K562 (cell line): ENCODE results near the gene NANS. TPM values are rescaled to one million over a fixed set of nuclear protein-coding genes. Genes with fewer than 3 reads are reported as not detected.

ENCODE experiments used
- ATAC-seq: fragments of 200-7000 bp; cut with Tn5 transposase; 3 replicates; pipeline ENCODE4 v1.9.1; 2020; ENCODE audit warnings: moderate library complexity
- BruUV-seq: library from RNA; stranded (reverse); fragments of 400-500 nt; replicated peaks from 2 replicates; lab custom pipeline; 2021; lab: Mats Ljungman, UMichigan
- CTCF ChIA-PET: fragments of 300-600 bp; formaldehyde crosslinking; extraction: SDS; loops from one replicate; lab custom pipeline; 2021; ENCODE audit warnings: low intra/inter-chr PET ratio; lab: Yijun Ruan, JAX
- POLR2A ChIA-PET: fragments of 300-600, 350-650 bp; sonication (Branson Sonifier 250); formaldehyde crosslinking; extraction: SDS; loops from one replicate; lab custom pipeline; 2021; ENCODE audit warnings: antibody characterized with exemption, inconsistent platforms; lab: Yijun Ruan, JAX
- DNase-seq, 4 experiments: peaks; one replicate each; pipeline versions ENCODE4 v3.0.0 to v3.0.0-alpha.2; 2011 to 2018; ENCODE audit warnings: low spot score in 3 of 4, mixed read lengths in 3 of 4; ENCODE audit errors: extremely low read depth in 1 of 4
- FAIRE-seq: peaks from 2 replicates; lab custom pipeline; 2011; peaks lifted over from hg19 to GRCh38; lab: Jason Lieb, UNC
- H2AFZ ChIP-seq: 2 replicates; pipeline ENCODE4 v1.6.0; 2011; ENCODE audit warnings: low read depth, low read length, control low read depth, inconsistent platforms
- H3K27ac ChIP-seq: fragments of 200-600 bp; 3 replicates; pipeline ENCODE4 v1.8.0; 2011; ENCODE audit warnings: low read depth, mild to moderate bottlenecking, control low read depth, inconsistent platforms, low read length, moderate library complexity, mixed read lengths; ENCODE audit errors: extremely low read depth
- H3K27me3 ChIP-seq, 2 experiments: fragments of 300-600 bp in 1 of 2; 2 replicates in 1 of 2; 3 replicates in 1 of 2; pipeline versions ENCODE4 v1.6.0 to v1.8.0; 2011; ENCODE audit warnings: inconsistent platforms in 2 of 2, low read length in 2 of 2, mild to moderate bottlenecking in 1 of 2, mixed read lengths in 1 of 2, moderate library complexity in 1 of 2; ENCODE audit not compliant: control insufficient read depth in 2 of 2, insufficient read depth in 2 of 2
- H3K36me3 ChIP-seq: fragments of 300-600 bp; 3 replicates; pipeline ENCODE4 v1.8.0; 2011; ENCODE audit warnings: mild to moderate bottlenecking, low read length, inconsistent platforms; ENCODE audit not compliant: control insufficient read depth, insufficient read depth
- H3K4me1 ChIP-seq, 2 experiments: fragments of 200-600 bp in 1 of 2; replicated peaks in 1 of 2; 2 replicates in 1 of 2; 3 replicates in 1 of 2; pipeline versions ENCODE4 v1.5.1 to v1.8.0; 2011; ENCODE audit warnings: inconsistent platforms in 2 of 2, low read length in 2 of 2, mild to moderate bottlenecking in 1 of 2, mixed read lengths in 1 of 2, moderate library complexity in 1 of 2; ENCODE audit not compliant: control insufficient read depth in 2 of 2, insufficient read depth in 2 of 2
- H3K4me2 ChIP-seq: 2 replicates; pipeline ENCODE4 v1.6.1; 2011; ENCODE audit warnings: low read length, control low read depth, inconsistent platforms, mixed read lengths; ENCODE audit not compliant: insufficient read depth
- H3K4me3 ChIP-seq: fragments of 200-600 bp; sonication (generic), shearing (Covaris generic); 2 replicates; pipeline ENCODE4 v1.5.1; 2016; ENCODE audit warnings: control low read depth, inconsistent platforms
- H3K79me2 ChIP-seq: fragments of 200-600 bp; 3 replicates; pipeline ENCODE4 v1.8.0; 2011; ENCODE audit warnings: low read length, inconsistent platforms; ENCODE audit not compliant: control insufficient read depth, insufficient read depth
- H3K9ac ChIP-seq, 2 experiments: 2 replicates each; pipeline versions ENCODE4 v1.6.0 to v1.6.1; 2011; ENCODE audit warnings: low read depth in 2 of 2, low read length in 2 of 2, control low read depth in 1 of 2, inconsistent platforms in 1 of 2, mild to moderate bottlenecking in 1 of 2, mixed read lengths in 1 of 2; ENCODE audit not compliant: insufficient read depth in 1 of 2
- H3K9me1 ChIP-seq: one replicate; pipeline ENCODE4 v1.6.0; 2011; ENCODE audit warnings: inconsistent platforms, mild to moderate bottlenecking, low read length, moderate library complexity; ENCODE audit not compliant: control insufficient read depth, insufficient read depth
- H3K9me3 ChIP-seq: replicated peaks from 2 replicates; pipeline ENCODE4 v1.5.1; 2011; ENCODE audit warnings: low read depth, low read length, inconsistent platforms; ENCODE audit not compliant: control insufficient read depth, insufficient read depth
- H4K20me1 ChIP-seq: replicated peaks from 2 replicates; pipeline ENCODE4 v1.6.1; 2011; ENCODE audit warnings: low read length, inconsistent platforms, mixed read lengths; ENCODE audit not compliant: control insufficient read depth, insufficient read depth
- CTBP1 ChIP-seq: fragments of 450-650 bp; IDR thresholded peaks from 2 replicates; pipeline ENCODE4 v1.6.1; 2016; ENCODE audit warnings: borderline replicate concordance
- GABPA ChIP-seq: fragments of 200-800 bp; sonication (Bioruptor generic); conservative IDR thresholded peaks from 2 replicates; pipeline ENCODE4 v1.6.1; 2016; ENCODE audit warnings: low read depth, missing genetic modification characterization, missing compliant biosample characterization
- IFI16 ChIP-seq: fragments of 250-450 bp; sonication (Bioruptor Pico); IDR thresholded peaks from 2 replicates; pipeline ENCODE4 v2.1.2; 2022; ENCODE audit warnings: mild to moderate bottlenecking, inconsistent platforms
- MAFK ChIP-seq: IDR thresholded peaks from 2 replicates; pipeline ENCODE4 v1.6.1; 2011; ENCODE audit warnings: low read length, improper control_type of control experiment
- MAZ ChIP-seq, 2 experiments: fragments of 450-650 bp in 1 of 2; sonication (generic) in 1 of 2; formaldehyde crosslinking; IDR thresholded peaks in 1 of 2; conservative IDR thresholded peaks in 1 of 2; 2 replicates each; pipeline versions ENCODE4 v1.4.0 to v1.5.0; 2020; ENCODE audit warnings: mild to moderate bottlenecking in 1 of 2, missing genetic modification reagents in 1 of 2
- RAD21 ChIP-seq, 2 experiments: fragments of 250-450 bp in 1 of 2; fragments of 450-650 bp in 1 of 2; sonication (Bioruptor Pico) in 1 of 2; formaldehyde crosslinking in 1 of 2; IDR thresholded peaks in 1 of 2; conservative IDR thresholded peaks in 1 of 2; 2 replicates each; pipeline versions ENCODE4 v1.4.0 to v1.8.0; 2020 to 2022; ENCODE audit warnings: mild to moderate bottlenecking in 2 of 2, moderate library complexity in 1 of 2
- SMAD2 ChIP-seq: fragments of 150-350 bp; IDR thresholded peaks from 2 replicates; pipeline ENCODE4 v1.6.1; 2014; ENCODE audit warnings: low read depth, mild to moderate bottlenecking, low read length
- SPI1 ChIP-seq: IDR thresholded peaks from 2 replicates; pipeline ENCODE4 v1.6.1; 2011; ENCODE audit warnings: low read depth, low read length, control low read depth, borderline replicate concordance
- ZNF282 ChIP-seq: sonication (generic); formaldehyde crosslinking; IDR thresholded peaks from 2 replicates; pipeline ENCODE4 v1.8.1; 2023; ENCODE audit warnings: missing genetic modification reagents
- ZNF316 ChIP-seq: fragments of 450-650 bp; IDR thresholded peaks from 2 replicates; pipeline ENCODE4 v1.6.1; 2016
- WGBS: fragments of 100-300 bp; shearing (Covaris generic); methylation state at CpG from one replicate; pipeline ENCODE4 v1.1.6; 2016; ENCODE audit warnings: low coverage, mixed read lengths; ENCODE audit not compliant: insufficient coverage; ENCODE audit errors: missing lambda C conversion rate; 5-methylcytosine and 5-hydroxymethylcytosine counted together
- in situ Hi-C: fragments of 300-500 bp; cut with MboI; formaldehyde crosslinking; loops from 4 replicates; pipeline ENCODE4 v1.15.0; 2018; ENCODE audit warnings: inconsistent platforms, mixed read lengths
- intact Hi-C: fragments of 100-400 bp; cut with micrococcal nuclease; formaldehyde crosslinking; loops from 2 replicates; pipeline ENCODE4 v1.14.2; 2022
- polyA plus RNA-seq, 8 experiments: library from polyadenylated mRNA; depleted of rRNA in 4 of 8; stranded (reverse) in 5 of 8; unstranded in 3 of 8; fragments of >200 nt; fragmentation: Nextera tagmentation in 2 of 8; fragmentation: Illumina TruSeq in 1 of 8; extraction: Ambion mirVana in 2 of 8; extraction: Trizol in 1 of 8; gene quantifications; 2 replicates each; pipeline versions ENCODE4 v1.2.1 to v1.2.3, GENCODE V29; 2011 to 2014; ENCODE audit warnings: inconsistent platforms in 1 of 8, missing spikeins in 1 of 8
- total RNA-seq, 7 experiments: library from RNA; depleted of rRNA in 6 of 7; stranded (reverse); fragments of >200 nt in 6 of 7; fragmentation: Illumina TruSeq in 2 of 7; extraction: Trizol in 2 of 7; gene quantifications; 2 replicates each; pipeline versions ENCODE4 v1.2.1 to v1.2.3, GENCODE V29; 2011 to 2021; ENCODE audit warnings: low replicate concordance in 1 of 7
- TF ChIP-seq, protein P1 (sequence below), 2 experiments: fragments of 450-650 bp; formaldehyde crosslinking in 1 of 2; IDR thresholded peaks; 2 replicates each; pipeline versions ENCODE4 v1.4.0 to v1.6.1; 2014 to 2020; ENCODE audit warnings: mild to moderate bottlenecking in 2 of 2, borderline replicate concordance in 1 of 2, low read depth in 1 of 2
- TF ChIP-seq, protein P2 (sequence below), 3 experiments: IDR thresholded peaks in 2 of 3; conservative IDR thresholded peaks in 1 of 3; 2 replicates each; pipeline ENCODE4 v1.5.1; 2011 to 2012; ENCODE audit warnings: low read length in 3 of 3, mild to moderate bottlenecking in 3 of 3, control low read depth in 2 of 3, improper control_type of control experiment in 1 of 3, inconsistent platforms in 1 of 3, low read depth in 1 of 3, mixed read lengths in 1 of 3, moderate library complexity in 1 of 3; ENCODE audit not compliant: insufficient read depth in 2 of 3

NANS gene
- total and polyA plus RNA-seq, 9 of the 15 experiments (the other 6 are each of a cell fraction or from before 2014, with no cell fraction given) = 37.1 to 181 (median 137) TPM

DNA sequence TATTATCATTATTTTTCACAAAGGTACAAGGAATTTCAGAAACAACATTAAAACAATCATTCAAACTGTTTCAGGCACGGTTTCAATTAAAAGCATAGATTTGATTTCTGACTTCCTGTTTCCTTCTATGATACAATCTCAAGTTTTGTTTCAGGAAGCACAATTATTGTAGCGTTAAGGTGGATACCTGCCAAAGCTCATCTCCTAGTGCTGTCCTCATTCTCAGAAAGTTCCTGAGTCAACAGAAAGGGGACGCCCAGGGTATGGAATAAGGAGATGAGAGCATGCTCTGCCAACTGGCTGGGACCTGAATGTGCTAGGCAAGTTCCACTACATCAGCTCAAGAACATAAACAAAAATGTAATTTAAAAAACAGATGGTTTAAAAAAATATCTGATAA lies 64.5 kb downstream of the NANS start:
- H3K27me3 ChIP-seq = no peaks in the 10 kb centered on the region
- no peak overlapping the region for H3K4me3 ChIP-seq
- 5% methylated on average over 3 of the region's 3 CpGs for WGBS
- no peaks in the 10 kb centered on the region for H3K9me1 ChIP-seq
- FAIRE-seq (no peak), DNase-seq (peak in 3 of 4 experiments; percentile 44 to 58 (median 56)), ATAC-seq (no peak)
- ChIA-PET POLR2A (interaction anchor here (1.2 kb wide), 3 partner anchors 10 to 63 kb away, joined by 3 to 4 read pairs (median 4); no protein-coding TSS in a partner anchor), CTCF (interaction anchor here (1.4 kb wide), 1 partner anchor 143 kb away, joined by 4 read pairs; no protein-coding TSS in a partner anchor)
- H3K36me3 ChIP-seq = peaks cover 26% of the 10 kb centered on the region; the same call in 2 of the 3 replicates
- no peak overlapping the region for H3K4me2 ChIP-seq
- H2AFZ ChIP-seq = no peak overlapping the region
- H4K20me1 ChIP-seq = no peaks in the 10 kb centered on the region
- in situ Hi-C loops (no loop called here), intact Hi-C loops (no loop called here)
- no TSS peak for BruUV-seq
- H3K9ac ChIP-seq = no peak overlapping the region
- H3K9me3 ChIP-seq = no peaks in the 10 kb centered on the region
- H3K79me2 ChIP-seq = peaks cover 27% of the 10 kb centered on the region
- no peak overlapping the region for H3K27ac ChIP-seq
- peaks cover 14 to 22% of the 10 kb centered on the region in 2 experiments; a peak in 4 of 5 replicates for H3K4me1 ChIP-seq
- TF ChIP-seq SMAD2 = no peak
- TF ChIP-seq ZNF316 = peak; percentile 39; the same call in 1 of the 2 replicates
- TF ChIP-seq MAZ (CRISPR knock-in tag; conservative IDR thresholded peaks at IDR 0.05 in 1 of 2, IDR thresholded peaks at IDR 0.05 in 1 of 2) = peak in 1 of 2 experiments; percentile 29; a peak in 1 of 4 replicates
- no peak for TF ChIP-seq IFI16 (CRISPR knock-in tag)
- TF ChIP-seq GABPA (tag) = peak; percentile 33; the same call in 1 of the 2 replicates
- TF ChIP-seq, protein P1, sequence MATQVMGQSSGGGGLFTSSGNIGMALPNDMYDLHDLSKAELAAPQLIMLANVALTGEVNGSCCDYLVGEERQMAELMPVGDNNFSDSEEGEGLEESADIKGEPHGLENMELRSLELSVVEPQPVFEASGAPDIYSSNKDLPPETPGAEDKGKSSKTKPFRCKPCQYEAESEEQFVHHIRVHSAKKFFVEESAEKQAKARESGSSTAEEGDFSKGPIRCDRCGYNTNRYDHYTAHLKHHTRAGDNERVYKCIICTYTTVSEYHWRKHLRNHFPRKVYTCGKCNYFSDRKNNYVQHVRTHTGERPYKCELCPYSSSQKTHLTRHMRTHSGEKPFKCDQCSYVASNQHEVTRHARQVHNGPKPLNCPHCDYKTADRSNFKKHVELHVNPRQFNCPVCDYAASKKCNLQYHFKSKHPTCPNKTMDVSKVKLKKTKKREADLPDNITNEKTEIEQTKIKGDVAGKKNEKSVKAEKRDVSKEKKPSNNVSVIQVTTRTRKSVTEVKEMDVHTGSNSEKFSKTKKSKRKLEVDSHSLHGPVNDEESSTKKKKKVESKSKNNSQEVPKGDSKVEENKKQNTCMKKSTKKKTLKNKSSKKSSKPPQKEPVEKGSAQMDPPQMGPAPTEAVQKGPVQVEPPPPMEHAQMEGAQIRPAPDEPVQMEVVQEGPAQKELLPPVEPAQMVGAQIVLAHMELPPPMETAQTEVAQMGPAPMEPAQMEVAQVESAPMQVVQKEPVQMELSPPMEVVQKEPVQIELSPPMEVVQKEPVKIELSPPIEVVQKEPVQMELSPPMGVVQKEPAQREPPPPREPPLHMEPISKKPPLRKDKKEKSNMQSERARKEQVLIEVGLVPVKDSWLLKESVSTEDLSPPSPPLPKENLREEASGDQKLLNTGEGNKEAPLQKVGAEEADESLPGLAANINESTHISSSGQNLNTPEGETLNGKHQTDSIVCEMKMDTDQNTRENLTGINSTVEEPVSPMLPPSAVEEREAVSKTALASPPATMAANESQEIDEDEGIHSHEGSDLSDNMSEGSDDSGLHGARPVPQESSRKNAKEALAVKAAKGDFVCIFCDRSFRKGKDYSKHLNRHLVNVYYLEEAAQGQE (IDR thresholded peaks at IDR 0.05; ENCODE audit: borderline replicate concordance) = peak; percentile 68
- TF ChIP-seq, protein P1 (CRISPR knock-in tag; IDR thresholded peaks at IDR 0.05; ENCODE audit: low read depth) = no peak
- peak in 1 of 2 experiments; percentile 59; a peak in 2 of 4 replicates for TF ChIP-seq RAD21 (CRISPR knock-in tag; conservative IDR thresholded peaks at IDR 0.05 in 1 of 2, IDR thresholded peaks at IDR 0.05 in 1 of 2)
- TF ChIP-seq CTBP1 = peak; percentile 22; the same call in 1 of the 2 replicates
- peak; percentile 43; the same call in 1 of the 2 replicates for TF ChIP-seq SPI1
- peak; percentile 11; the same call in 1 of the 2 replicates for TF ChIP-seq MAFK
- no peak for TF ChIP-seq ZNF282 (CRISPR knock-in tag)
- TF ChIP-seq, protein P2, sequence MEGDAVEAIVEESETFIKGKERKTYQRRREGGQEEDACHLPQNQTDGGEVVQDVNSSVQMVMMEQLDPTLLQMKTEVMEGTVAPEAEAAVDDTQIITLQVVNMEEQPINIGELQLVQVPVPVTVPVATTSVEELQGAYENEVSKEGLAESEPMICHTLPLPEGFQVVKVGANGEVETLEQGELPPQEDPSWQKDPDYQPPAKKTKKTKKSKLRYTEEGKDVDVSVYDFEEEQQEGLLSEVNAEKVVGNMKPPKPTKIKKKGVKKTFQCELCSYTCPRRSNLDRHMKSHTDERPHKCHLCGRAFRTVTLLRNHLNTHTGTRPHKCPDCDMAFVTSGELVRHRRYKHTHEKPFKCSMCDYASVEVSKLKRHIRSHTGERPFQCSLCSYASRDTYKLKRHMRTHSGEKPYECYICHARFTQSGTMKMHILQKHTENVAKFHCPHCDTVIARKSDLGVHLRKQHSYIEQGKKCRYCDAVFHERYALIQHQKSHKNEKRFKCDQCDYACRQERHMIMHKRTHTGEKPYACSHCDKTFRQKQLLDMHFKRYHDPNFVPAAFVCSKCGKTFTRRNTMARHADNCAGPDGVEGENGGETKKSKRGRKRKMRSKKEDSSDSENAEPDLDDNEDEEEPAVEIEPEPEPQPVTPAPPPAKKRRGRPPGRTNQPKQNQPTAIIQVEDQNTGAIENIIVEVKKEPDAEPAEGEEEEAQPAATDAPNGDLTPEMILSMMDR (IDR thresholded peaks at IDR 0.05 in 2 of 3, conservative IDR thresholded peaks at IDR 0.05 in 1 of 3; ENCODE audit: insufficient read depth in 2 of 3, low read depth in 1 of 3, low read length in 3 of 3) = peak; percentile 25 to 44 (median 36); a peak in 3 of 6 replicates
